Nucleus accumbens (tissue), 56 donors: ENCODE results near the gene SMNDC1.
"Not testable (repeated sequence)": the region's sequence is repeated elsewhere in the genome, so short reads cannot be mapped to it uniquely, and the experiment has no call there.

Experiments
- DNase-seq, 56 donors: peaks; one replicate each; lab custom pipeline; 2025; lab: John Stamatoyannopoulos, UW

Gene SMNDC1

DNA sequence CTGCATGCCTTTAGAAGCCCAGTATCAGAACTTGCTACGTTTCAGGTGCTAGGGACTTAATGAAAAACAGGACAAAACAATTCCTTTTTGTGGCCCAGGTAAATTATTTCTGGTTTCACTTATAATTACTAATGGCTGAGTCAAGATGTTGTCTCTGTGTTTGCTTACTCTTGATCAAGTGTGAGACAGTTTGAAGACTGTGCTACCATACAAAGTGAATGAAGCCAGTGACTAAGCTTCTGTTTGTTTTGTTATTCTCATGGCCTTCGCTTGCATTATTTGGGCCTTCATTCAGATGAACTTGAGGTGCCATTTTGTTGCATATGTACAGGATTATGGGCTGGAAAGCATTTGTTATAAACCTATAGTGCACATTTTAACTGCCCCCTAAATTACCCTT, 17.9 kb downstream of the SMNDC1 start:
- DNase-seq: no peak

DNA sequence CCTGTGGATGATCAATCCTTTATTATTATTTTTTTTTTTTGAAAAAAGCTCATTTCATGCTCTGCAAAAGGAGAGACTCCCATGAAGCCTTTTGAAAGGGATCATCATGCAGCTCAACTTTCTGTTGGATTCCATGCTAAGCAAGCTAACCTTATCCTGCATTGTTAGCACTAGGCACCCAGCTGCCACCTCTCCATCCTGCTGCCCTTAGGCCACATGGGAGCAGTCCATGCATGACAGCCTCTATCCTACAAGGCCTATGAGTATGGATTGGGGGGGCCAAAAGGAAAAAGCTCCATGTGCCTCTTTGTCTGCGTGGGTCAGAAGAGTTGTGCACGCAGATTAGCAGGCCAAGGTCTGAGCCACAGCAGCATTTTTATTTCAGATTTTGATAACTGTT, 19.2 kb downstream of the SMNDC1 start:
- DNase-seq: no peak

DNA sequence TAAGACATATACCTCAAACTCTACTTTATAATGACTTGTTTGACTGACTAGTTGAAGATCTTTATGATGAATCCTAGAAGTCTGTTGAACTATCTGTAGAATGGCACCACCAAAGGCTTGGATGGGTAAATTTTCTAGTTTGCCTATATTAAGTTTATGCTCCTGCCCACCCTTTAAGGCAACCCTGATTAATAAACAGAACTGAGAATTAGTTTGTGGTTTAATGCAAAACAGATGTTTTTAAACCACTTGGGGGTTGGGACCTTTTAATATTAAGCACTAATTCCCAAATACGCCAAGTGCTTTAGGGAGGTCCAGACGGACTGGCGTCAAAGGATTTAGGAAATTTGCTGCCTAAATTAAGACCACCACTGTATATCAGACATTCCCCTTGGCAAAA, 20.5 kb downstream of the SMNDC1 start:
- no peak for DNase-seq

DNA sequence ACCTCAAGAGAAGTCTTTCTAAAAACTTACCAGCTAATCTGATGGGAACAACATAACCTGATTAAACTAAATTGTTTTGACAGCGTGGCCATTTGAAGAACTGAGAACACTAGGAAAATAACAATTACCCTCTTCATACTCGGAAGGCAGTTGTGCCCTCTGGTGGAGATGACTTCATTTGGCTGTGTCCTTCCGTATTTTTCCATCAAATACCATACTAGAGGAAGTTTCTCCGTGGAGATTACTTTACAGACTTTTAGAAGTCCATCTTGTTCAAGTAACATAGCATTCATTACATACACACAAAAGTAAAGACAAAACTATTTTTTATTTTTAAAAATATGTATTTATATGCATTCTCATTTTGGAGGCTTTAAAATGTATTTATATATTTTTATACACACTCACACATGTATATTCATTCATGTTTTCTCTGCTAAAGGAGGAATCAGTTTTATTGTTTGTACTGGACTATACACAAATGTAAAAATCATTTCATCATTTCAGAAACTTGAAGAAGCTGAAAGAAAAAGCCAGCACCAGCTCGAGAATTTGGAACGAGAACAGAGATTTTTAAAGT, 25.2 kb downstream of the SMNDC1 start:
- DNase-seq: peak in 36 of 56 donors; percentile 6 to 82 (median 36)

DNA sequence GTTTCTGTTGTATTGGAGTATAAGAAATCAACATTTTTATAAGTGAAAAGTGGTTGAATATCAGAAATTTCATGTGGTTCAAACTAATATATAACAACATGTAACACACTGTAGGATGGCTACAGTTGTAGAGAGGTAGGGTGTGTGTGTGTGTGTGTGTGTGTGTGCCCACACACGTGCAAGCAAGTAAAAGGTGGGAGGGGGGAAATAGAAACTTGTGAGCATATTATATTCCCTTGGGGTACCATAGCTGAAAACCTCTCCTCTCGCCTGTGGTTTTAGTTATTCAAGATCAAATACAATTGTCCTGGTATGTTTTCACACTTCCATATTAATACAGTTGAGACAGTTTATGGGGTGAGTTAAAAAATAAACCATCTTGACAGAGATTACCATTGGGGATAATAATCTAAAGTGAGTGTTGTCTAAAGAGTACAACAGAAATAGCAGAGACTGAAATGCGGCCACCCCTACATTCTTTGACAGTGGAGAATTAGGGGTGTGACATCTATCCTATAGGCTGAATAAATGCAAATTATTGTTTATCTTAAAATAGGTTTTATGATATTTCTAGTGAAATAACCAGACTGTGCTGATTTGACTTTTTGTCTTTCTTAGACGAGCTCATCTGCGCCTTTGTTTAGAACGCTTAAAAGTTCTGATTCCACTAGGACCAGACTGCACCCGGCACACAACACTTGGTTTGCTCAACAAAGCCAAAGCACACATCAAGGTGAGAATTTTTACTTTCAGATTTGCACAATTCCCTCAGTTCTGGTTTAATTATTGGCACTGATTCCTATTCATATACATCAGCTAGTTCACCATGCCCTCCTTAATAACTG, 25.9 kb downstream of the SMNDC1 start:
- no peak for DNase-seq

DNA sequence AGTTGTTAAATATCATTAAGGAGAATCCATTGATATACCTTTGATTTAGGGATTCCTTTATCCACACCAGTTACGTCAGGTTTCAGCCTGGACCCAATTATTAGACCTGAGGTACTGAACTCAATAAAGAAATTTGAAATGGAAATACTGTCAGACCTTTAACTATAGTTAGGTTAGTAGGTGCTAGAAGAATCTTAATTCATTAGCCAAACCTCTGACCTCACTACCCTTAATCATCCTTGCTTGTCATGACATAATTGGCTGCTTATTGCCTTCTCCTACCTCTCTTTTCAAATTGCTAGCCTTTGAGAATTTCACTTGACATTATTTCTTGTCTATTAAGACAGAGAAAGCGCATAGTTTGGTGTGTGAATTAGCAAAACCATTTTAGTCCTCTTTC, 27.1 kb downstream of the SMNDC1 start:
- no peak for DNase-seq

DNA sequence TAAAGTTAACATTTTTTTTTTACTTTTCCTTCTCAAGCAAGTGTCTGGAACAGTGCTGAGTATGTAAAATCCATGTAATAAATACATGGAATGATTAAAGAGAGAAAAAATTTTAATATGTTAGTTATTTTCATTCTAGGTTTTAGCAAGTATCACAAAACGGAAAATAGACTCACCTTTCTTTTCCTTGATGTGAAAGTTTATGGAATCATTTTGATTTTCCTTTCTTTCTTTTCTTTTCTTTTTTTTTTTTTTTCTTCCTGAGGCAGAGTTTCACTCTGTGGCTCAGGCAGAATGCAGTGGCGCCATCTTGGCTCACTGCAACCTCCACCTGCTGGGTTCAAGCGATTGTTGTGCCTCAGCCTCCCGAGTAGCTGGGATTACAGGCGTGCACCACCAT, 28.1 kb downstream of the SMNDC1 start:
- DNase-seq: no peak

DNA sequence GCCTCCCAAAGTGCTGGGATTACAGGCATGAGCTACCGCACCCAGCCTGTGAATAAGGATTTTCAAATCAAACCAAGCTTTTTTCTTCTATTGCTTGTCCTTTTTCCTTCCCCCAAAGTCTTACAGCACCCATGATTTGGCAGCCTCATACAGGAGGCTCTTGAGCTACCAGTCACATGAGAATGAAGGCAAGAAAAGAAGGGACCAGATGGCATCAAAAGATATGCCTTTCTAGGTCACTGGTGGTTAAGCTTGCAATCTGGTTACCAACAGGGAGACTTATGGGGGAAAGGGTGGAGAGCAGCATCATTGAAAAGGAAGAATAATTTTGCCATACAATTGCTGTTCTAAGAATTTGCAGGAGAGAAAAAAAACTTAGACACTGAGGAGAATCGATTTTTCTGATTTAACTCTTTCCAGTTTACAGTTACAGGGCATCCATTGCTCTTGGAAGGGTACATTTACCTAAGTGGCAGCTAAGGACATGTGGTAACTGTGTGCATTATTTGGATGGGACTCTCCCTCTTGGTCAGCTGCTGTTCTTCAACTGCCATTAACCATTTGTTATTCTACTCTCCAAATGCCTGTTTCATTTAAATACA, 29.5 kb downstream of the SMNDC1 start:
- peak in 1 of 56 donors; percentile 5 for DNase-seq

DNA sequence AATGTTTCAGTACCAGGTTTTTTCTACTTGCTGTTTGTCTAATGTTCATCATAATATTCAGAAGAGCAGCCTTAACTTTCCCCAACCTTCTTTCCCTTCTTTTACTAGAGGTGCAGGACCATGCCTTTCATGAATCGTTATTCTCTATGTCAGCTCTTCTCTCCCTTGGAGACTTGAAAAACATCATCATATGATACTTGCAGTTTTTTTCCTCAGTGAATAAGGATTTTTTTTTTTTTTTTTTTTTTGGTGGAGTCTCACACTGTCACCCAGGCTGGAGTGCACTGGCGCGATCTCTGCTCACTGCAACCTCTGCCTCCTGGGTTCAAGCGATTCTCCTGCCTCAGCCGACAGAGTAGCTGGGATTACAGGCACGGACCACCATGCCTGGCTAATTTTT, 30.1 kb downstream of the SMNDC1 start:
- no peak for DNase-seq

DNA sequence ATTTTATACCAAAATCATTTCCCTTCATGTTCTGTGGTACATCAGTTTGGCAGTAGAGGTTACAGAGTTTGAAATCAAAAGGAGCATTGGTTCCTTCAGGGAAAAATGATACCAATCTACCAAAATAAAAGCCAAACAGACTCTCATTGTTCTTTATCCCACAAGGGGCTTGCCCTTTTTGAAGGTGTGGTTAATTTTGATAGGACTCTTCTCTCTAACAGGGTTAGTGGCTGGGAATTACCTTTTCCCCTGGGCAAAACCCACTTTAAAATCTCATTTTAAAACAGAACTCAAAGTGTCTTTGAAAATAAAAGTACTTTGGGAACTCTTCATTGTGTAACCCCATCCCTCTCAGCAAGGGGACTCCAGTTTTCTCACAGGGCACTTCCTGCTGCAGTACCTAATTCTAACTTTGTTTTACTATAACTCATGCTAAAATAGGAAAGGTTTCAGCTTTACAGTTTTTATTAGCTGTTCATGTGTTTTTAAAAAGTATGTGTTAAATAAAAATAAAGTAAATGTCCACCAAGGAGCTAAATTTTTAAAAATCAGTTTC, 30.6 kb downstream of the SMNDC1 start:
- no peak for DNase-seq

DNA sequence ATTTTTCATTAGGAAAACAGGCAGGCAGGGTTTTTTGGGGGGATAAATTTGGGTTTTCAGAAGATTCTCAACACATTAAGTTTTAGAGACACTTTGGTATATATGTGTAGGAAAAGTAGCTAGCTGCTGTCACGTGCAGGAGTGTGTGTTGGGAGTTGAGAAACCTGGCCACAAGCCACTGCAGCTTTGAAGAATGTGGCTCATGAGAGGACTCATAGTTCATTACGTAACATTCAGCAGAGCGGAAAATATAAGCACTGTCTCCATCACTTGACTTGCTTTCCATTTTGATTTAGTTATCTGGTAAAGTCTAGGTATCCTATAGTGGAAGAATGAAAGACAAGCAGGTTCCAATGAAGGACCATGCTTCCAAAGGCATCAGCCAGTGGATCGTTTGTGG, 31.2 kb downstream of the SMNDC1 start:
- DNase-seq: peak in 14 of 56 donors; percentile 2 to 72 (median 19)

DNA sequence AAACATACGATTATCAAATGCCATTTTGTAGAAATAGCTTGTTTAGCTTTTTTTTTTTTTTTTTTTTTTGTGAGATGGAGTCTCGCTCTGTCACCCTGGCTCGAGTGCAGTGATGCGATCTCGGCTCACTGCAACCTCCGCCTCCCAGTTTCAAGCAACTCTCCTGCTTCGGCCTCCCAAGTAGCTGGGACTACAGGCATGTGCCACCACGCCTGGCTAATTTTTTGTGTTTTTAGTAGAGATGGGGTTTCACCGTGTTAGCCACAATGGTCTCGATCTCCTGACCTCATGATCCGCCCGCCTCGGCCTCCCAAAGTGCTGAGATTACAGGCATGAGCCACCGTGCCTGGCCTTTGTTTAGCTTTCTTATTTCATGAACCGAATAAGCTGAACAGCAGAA, 31.7 kb downstream of the SMNDC1 start:
- not testable (repeated sequence) for DNase-seq

DNA sequence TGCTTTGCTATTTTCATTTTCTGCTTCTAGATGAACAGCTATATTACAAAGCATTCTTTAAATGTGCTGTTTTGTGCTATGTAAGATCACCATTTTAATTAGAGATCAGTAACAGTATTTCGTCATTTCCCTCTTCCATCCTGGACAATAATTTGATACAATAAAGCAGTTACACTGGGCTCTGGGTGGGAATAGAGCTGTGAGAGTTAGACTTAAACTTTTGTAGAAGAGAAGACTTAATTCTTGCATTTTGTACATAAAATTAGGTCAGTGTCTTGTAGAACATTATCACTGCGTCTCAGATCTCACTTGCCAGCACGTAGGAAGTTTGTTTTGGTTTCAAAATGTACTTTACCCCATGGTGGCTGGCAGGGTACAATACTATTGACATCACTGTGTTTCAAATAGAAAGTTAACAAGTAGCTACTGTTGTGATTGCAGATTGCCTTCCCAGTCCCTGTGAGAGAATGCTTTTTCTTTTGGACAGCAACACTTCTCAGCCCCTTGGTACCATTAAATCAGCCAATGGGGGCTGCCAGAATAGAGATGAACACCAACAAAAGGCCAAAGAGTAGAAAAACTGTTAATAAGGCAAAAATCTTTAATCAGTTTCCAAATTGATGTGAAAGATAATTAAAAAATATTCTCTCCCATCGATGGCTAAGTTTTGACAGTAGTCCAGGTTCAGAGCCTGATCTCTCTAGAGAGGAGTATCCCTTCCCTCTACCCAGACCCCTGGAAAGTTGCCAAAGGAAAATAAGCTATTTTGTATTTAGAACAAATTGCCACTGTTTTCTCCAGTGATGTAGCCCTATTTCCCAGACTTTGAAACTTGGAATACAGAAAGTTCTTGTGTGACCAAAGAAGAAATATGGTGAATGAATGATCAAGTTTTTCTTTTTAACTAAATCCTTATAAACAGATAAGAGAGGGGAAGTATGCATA, 35.1 kb downstream of the SMNDC1 start:
- DNase-seq: peak in 35 of 56 donors; percentile 4 to 78 (median 38)

DNA sequence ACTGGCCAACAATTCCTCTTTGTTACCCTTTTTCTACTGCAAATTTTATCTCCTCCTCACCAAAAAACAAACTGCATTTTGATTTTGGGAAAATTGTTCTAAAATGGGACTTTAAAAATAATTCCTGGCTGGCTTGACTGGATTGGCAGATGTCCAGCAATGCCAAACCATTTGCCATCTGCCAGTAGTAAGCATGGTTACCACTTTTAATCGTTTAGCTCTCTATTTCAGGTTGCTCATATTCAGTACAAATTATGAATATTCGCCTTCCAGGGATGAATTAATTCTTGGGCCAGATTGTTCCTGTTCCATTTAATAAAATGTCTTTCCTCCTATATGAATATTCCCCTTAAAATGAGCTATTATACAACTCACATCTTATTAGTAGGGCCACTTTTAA, 35.7 kb downstream of the SMNDC1 start:
- DNase-seq: no peak

DNA sequence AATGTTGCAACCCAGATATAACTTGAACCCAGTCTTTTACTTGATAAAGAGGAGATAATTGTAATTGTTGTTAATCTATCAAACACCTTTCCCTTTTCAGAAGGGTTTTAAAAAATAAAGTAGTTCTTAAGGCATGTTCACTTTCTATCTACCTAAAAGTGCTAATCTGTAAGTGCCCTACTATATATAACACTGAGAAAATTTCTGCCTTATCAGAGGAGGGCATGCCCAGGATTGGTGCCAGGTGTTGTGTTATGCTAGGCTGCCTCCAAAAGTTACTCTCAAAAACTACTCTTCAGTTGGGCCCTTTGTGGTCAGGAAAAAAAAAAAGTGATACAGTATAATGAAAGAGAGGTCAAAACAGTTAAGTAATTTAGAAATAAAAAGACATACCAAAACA, 36.3 kb downstream of the SMNDC1 start:
- DNase-seq: no peak

DNA sequence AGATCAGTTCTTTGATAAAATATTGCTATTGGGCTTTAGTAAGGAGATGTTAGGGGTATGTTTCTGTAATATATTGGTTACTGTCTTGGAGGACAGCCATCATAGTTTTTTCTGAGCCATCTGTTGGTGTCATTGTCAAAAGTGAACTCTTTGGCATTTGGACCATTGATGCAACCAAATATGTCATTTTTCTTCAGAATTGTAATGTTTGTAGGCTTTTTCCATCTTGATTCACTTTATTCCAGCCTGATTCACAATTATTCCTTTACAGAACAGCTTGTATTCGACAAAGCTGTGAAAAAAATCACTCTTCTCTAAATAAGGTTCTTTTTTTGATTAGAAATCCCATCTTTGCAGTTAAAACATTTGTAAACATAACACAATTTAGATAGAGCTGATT, 37.4 kb downstream of the SMNDC1 start:
- no peak for DNase-seq

DNA sequence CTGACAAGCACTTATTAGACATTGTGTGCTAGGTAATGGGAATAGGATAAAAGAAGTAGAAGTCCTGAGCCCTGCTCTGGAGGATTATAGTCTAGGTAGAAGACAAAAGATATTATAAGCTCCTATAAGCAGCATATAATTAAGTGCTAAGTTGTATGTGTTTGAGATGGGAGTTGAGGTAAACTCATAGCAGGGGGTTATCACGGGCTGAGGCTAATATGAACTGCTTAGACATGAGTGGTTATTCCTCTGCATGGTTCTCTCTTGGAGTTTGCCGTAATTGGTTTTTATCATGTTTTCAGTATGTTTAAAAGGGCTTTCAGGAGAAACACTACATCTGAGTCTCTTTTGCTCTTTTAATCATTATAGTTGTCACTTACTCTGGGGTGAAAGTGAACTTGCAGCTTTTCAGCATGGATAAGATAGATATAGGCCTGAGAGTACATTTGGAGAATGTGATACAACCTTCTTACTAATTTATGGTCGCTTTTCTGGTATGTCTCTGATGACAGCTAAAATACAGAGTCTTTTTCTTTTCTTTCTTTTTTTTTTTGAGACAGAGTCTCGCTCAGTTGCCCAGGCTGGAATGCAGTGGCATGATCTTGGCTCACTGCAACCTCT, 39.0 kb downstream of the SMNDC1 start:
- no peak for DNase-seq

DNA sequence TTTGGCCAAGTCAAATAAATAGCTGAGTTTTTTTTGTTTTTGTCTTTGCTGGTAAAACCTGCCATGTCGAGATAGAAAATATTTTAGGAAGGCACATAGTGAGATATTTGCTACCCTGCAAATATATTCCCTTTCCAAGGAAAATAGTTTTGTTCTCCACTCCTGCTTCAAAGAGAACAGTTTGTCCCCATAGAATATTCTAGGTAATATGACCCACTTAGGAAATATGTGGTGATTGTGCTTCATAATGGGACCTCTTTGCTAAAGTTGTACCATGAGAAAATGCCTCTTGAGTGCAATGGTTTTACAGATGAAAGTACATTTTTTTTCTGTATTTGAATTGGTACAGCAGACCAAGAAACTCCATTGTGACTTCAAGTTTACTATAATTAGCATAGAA, 41.6 kb downstream of the SMNDC1 start:
- no peak for DNase-seq

DNA sequence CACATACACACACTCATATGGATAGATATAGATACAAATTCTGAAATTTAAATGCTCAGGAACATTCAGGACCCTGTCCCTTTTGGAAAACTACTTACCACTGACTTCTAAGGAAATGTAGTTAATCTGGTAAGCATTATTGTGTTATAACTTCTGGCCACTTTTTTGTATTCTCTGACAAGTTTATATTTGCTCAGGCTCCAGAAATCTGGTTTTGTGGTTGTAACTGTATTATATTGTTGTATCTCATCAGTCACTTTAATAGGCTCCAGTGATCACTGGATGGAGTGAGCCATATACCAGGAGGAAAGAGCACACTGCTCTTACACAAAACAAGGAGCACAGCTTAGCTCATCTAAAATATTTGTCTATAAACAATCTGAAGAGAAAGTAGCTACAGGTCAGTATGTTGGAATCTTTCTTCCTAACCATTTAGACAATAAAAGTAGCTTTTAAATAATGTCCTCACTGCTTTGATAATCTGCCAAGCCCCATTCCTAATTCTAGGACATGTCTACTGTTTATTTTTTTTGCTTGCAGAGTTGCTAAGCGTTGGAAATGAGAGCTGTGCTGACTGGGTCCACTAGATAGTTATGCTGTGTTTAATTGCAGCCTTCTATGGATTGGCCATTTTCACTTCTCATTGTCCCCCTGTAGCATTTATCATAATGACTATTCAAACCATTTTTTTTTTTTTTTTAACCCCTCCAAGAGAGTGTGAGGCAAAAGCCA, 43.8 kb downstream of the SMNDC1 start:
- no peak for DNase-seq
